Thyroid gland (tissue), 4 donors: Measurements from ENCODE around the gene BCR. TPM values are rescaled to one million over a fixed set of nuclear protein-coding genes. Genes with fewer than 3 reads are reported as not detected.

Source experiments
- DNase-seq, 2 donors: peaks; one replicate each; pipeline ENCODE4 v3.0.0-alpha.2; 2019
- H3K27ac ChIP-seq, 3 donors: fragments of 200-600 bp; sonication (generic); 1 replicate in 2 of 3; 2 replicates in 1 of 3; pipeline ENCODE4 v1.5.1; 2016 to 2019; ENCODE audit warnings: mild to moderate bottlenecking in 1 of 3, moderate library complexity in 1 of 3
- H3K27me3 ChIP-seq: fragments of 200-600 bp; sonication (generic); one replicate; pipeline ENCODE4 v1.5.1; 2019
- H3K36me3 ChIP-seq, 2 donors: fragments of 200-600 bp; sonication (generic); one replicate each; pipeline ENCODE4 v1.5.1; 2016 to 2019
- H3K4me1 ChIP-seq, 2 donors: fragments of 200-600 bp; sonication (generic); one replicate each; pipeline ENCODE4 v1.5.1; 2017 to 2019
- H3K4me3 ChIP-seq, 3 donors: fragments of 200-600 bp; sonication (generic); replicated peaks in 1 of 3; 1 replicate in 2 of 3; 2 replicates in 1 of 3; pipeline ENCODE4 v1.5.1; 2016; ENCODE audit warnings: mild to moderate bottlenecking in 1 of 3
- H3K9me3 ChIP-seq: fragments of 200-600 bp; sonication (generic); one replicate; pipeline ENCODE4 v1.5.1; 2017
- CTCF ChIP-seq, 6 experiments: fragments of 200-600 bp in 3 of 6; fragments of 450-650 bp in 3 of 6; sonication (generic) in 3 of 6; IDR thresholded peaks; one replicate each; pipeline ENCODE4 v1.5.1; 2016 to 2019; ENCODE audit warnings: antibody characterized with exemption in 6 of 6, mild to moderate bottlenecking in 2 of 6, inconsistent platforms in 1 of 6, moderate library complexity in 1 of 6
- POLR2A ChIP-seq, 2 donors: fragments of 450-650 bp; IDR thresholded peaks; one replicate each; pipeline ENCODE4 v1.6.1; 2017; ENCODE audit warnings: antibody characterized with exemption in 2 of 2, mild to moderate bottlenecking in 2 of 2, moderate library complexity in 1 of 2
- WGBS, 2 donors: methylation state at CpG; one replicate each; pipeline ENCODE4 v1.1.5; 2017; 5-methylcytosine and 5-hydroxymethylcytosine counted together
- intact Hi-C: fragments of 100-400 bp; cut with DNase I; formaldehyde crosslinking; loops from one replicate; pipeline ENCODE4 v1.15.1; 2023
- total RNA-seq, 4 donors: library from RNA; depleted of rRNA; stranded (reverse); fragments of >200 nt; gene quantifications; one replicate each; pipeline ENCODE4 v1.2.3, GENCODE V29; 2016

The BCR gene
- total RNA-seq, 4 donors from 2014 or later = 80.1 to 127 (median 87.7) TPM

- no peak for DNase-seq
- H3K36me3 ChIP-seq = peaks cover 10 to 15% of the 10 kb centered on the region in 2 donors
- no peak overlapping the region for H3K4me3 ChIP-seq
- peaks cover 24 to 40% of the 10 kb centered on the region in 2 donors for H3K4me1 ChIP-seq
- WGBS, 2 donors = 70 to 71% methylated on average over 12 to 15 of the region's 16 CpGs
- intact Hi-C loops = no loop called here
- no peak overlapping the region for H3K27ac ChIP-seq
- no peak for TF ChIP-seq POLR2A (IDR thresholded peaks at IDR 0.05)
- no peak for TF ChIP-seq CTCF (IDR thresholded peaks at IDR 0.05)
- H3K9me3 ChIP-seq = no peaks in the 10 kb centered on the region
- no peaks in the 10 kb centered on the region for H3K27me3 ChIP-seq
Observed at GRCh38 chr22:23250056-23250784, 69.9 kb downstream of the BCR start.

GRCh38 chr22:23250785-23251363 lies 70.6 kb downstream of the BCR start:
- no peak for DNase-seq
- no peak overlapping the region for H3K4me3 ChIP-seq
- H3K27me3 ChIP-seq = no peaks in the 10 kb centered on the region
- H3K27ac ChIP-seq = no peak overlapping the region
- peaks cover 10 to 16% of the 10 kb centered on the region in 2 donors for H3K36me3 ChIP-seq
- H3K9me3 ChIP-seq = no peaks in the 10 kb centered on the region
- no peak for TF ChIP-seq CTCF (IDR thresholded peaks at IDR 0.05)
- no peak for TF ChIP-seq POLR2A (IDR thresholded peaks at IDR 0.05)
- intact Hi-C loops = no loop called here
- WGBS, 2 donors = 93 to 94% methylated on average over 8 to 14 of the region's 14 CpGs
- peaks cover 24 to 40% of the 10 kb centered on the region in 2 donors for H3K4me1 ChIP-seq

DNA sequence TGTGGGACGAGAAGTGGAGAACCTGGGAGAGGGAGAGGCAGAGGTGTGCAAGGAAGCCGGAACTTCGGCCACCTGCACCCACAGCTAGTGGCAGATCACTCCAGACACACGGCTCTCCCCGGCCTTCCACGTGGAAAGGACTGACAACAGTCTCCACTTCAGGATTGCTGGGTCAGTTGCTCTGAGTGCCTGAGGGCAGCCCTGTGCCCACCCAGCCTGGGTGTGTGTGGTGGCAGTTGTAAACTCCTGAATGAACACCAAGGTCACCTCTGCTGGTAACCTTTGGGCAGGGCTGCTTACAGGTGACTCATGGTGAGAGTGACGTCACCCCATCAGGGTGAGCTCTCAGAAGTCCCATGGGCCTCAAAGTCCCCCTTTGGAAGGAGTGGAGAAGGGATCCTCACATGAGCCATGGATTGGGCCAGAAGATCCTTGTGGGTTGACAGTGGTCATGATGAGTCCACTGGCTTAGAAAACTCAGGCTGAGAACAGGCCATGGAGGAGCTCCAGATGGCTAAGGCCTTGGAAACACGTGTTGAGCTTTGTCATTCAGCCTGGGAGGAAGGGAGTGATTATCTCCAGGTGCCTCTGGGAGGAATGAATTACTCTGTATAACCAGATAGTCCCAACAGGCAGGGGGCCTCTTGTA lies 71.3 kb downstream of the BCR start:
- 81 to 88% methylated on average over 6 to 8 of the region's 8 CpGs for WGBS, 2 donors
- H3K4me1 ChIP-seq = peaks cover 24 to 45% of the 10 kb centered on the region in 2 donors
- no peak overlapping the region for H3K27ac ChIP-seq

DNA sequence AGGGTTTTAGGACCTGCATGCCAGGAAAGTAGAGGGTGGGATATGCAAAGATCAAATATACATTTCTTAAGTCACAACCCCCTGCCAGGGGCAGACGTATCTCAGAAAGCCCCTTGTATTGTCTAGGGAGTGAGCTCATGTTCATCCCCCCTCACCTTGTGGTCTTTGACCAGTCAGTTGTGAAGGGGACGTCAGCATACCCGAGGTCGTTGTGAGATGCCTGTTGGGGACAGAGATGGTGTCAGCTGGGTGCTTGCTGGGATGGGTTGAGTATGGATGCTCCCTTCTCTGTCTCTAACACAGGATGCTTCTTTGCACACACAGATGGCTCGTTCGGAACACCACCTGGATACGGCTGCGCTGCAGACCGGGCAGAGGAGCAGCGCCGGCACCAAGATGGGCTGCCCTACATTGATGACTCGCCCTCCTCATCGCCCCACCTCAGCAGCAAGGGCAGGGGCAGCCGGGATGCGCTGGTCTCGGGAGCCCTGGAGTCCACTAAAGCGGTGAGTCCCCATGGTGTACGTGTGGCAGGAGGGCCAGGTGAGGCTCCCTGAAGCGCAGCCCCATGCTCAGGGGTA lies 73.3 kb downstream of the BCR start:
- no peak for TF ChIP-seq CTCF (IDR thresholded peaks at IDR 0.05)
- no peak for TF ChIP-seq POLR2A (IDR thresholded peaks at IDR 0.05)
- peaks cover 10 to 16% of the 10 kb centered on the region in 2 donors for H3K36me3 ChIP-seq
- H3K4me1 ChIP-seq = peaks cover 22 to 47% of the 10 kb centered on the region in 2 donors
- no peak overlapping the region for H3K27ac ChIP-seq
- WGBS, 2 donors = 91% methylated on average over 18 of the region's 19 CpGs
- H3K9me3 ChIP-seq = no peaks in the 10 kb centered on the region
- no peaks in the 10 kb centered on the region for H3K27me3 ChIP-seq
- DNase-seq = no peak
- intact Hi-C loops = no loop called here
- no peak overlapping the region for H3K4me3 ChIP-seq

More for the DNA sequence above, 71.3 kb downstream of the BCR start:
- Histone ChIP-seq H3K4me3 (no peak overlapping the region), H3K27me3 (no peaks in the 10 kb centered on the region), H3K9me3 (no peaks in the 10 kb centered on the region), H3K36me3 (peaks cover 10 to 16% of the 10 kb centered on the region in 2 donors)
- intact Hi-C loops = no loop called here
- DNase-seq = no peak
- TF ChIP-seq POLR2A (IDR thresholded peaks at IDR 0.05) (no peak), CTCF (IDR thresholded peaks at IDR 0.05) (no peak)
